HAP-1 (cell line): ENCODE results near the gene LRP5.
A peak's percentile ranks its signal among the peaks of the same experiment; 100 is the strongest.
"Not testable (repeated sequence)": the region's sequence is repeated elsewhere in the genome, so short reads cannot be mapped to it uniquely, and the experiment has no call there.

Source experiments
- DNase-seq, 2 experiments: peaks; one replicate each; pipeline ENCODE4 v3.0.0-alpha.2; 2016 to 2020; ENCODE audit warnings: low spot score in 2 of 2
- H3K27me3 ChIP-seq: fragments of 250-450 bp; sonication (Bioruptor Pico); 2 replicates; pipeline ENCODE4 v1.5.1; 2020; ENCODE audit warnings: low read depth, mild to moderate bottlenecking, moderate library complexity
- H3K36me3 ChIP-seq: fragments of 250-450 bp; sonication (Bioruptor Pico); replicated peaks from 2 replicates; pipeline ENCODE4 v1.5.1; 2020; ENCODE audit warnings: mild to moderate bottlenecking
- H3K4me1 ChIP-seq: fragments of 250-450 bp; sonication (Bioruptor Pico); 2 replicates; pipeline ENCODE4 v1.5.1; 2020; ENCODE audit warnings: mild to moderate bottlenecking
- H3K4me3 ChIP-seq: fragments of 250-450 bp; sonication (Bioruptor Pico); 2 replicates; pipeline ENCODE4 v1.5.1; 2020; ENCODE audit warnings: mild to moderate bottlenecking, moderate library complexity
- H3K9me3 ChIP-seq: fragments of 250-450 bp; sonication (Bioruptor Pico); 2 replicates; pipeline ENCODE4 v1.5.1; 2020; ENCODE audit warnings: mild to moderate bottlenecking, moderate library complexity
- in situ Hi-C: fragments of 300-500 bp; cut with MboI; formaldehyde crosslinking; loops from 3 replicates; pipeline ENCODE4 v1.14.3; 2020; ENCODE audit warnings: low sequenced_read_pairs, inconsistent platforms, mixed read lengths

LRP5 gene

GRCh38 chr11:68440224-68440623, 127.8 kb downstream of the LRP5 start:
- peaks cover 18% of the 10 kb centered on the region for H3K36me3 ChIP-seq
- in situ Hi-C loops = loop anchor here (10.0 kb wide), 1 partner anchor 185 kb away; no protein-coding TSS in a partner anchor
- H3K9me3 ChIP-seq = no peaks in the 10 kb centered on the region
- H3K27me3 ChIP-seq = no peaks in the 10 kb centered on the region
- DNase-seq = no peak
- H3K4me3 ChIP-seq = no peak overlapping the region
- H3K4me1 ChIP-seq = 0 out of 2 replicates have a peak, but pooled peaks cover 2% of the 10 kb centered on the region

DNA sequence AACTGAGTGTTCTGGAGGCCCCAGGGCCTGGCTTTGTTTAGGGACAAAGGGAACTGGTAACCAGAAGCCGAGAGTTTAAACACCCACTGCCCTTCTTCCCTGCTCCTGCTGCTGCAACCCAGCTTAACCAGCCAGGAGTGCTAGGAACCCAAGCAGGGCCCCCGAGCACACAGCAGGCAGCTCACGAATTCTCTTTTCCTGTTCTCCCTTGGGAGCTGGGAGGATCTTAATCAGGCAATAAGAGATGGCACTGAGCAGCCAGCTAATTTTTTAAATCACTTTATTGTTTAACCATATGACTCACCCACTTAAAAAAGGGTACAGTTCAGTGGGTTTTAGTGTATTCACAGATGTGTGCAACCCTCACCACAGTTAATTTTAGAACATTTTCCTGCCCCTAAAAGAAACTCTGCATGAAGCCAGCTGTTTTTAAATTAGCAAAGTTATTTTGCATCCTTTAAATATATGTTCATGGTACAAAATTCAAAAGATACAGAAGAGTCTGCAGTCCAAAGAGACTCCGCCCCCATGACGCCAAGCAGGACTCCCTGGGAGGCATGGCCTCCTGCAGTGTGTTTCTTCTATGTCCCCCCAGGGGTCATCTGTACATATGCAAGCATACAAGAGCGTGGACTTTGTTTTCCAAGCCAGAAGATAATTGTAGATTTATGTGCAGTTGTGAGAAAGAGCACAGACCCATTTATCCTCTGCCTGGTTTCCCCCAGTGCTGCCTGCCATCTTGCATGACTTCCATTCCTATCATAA, 129.3 kb downstream of the LRP5 start:
- Histone ChIP-seq H3K36me3 (peaks cover 21% of the 10 kb centered on the region), H3K4me1 (0 out of 2 replicates have a peak, but pooled peaks cover 2% of the 10 kb centered on the region), H3K27me3 (no peaks in the 10 kb centered on the region), H3K4me3 (no peak overlapping the region), H3K9me3 (no peaks in the 10 kb centered on the region)
- peak in 1 of 2 experiments; percentile 54 for DNase-seq
- in situ Hi-C loops = loop anchor here (10.0 kb wide), 1 partner anchor 187 kb away; no protein-coding TSS in a partner anchor

DNA sequence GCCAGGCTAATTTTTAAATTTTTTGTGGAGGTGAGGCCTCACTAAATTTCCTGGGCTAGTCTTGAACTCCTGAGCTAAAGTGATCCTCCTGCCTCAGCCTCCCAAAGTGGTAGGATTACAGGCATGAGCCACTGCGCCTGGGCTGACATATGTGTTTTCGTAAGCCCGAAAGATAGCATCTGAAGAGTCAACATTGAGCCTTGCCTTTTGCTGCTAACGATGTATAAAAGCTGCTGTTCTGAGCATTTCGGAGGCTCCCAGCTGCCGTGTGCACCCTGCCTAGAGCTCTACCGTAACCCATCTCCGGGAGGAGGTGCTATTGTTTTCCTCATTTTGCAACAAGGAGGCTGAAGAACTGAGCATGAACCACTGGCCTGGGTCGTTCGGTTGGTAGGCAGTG, 130.0 kb downstream of the LRP5 start:
- no peak for DNase-seq
- Histone ChIP-seq H3K4me1 (0 out of 2 replicates have a peak, but pooled peaks cover 2% of the 10 kb centered on the region), H3K27me3 (no peaks in the 10 kb centered on the region), H3K36me3 (peaks cover 28% of the 10 kb centered on the region), H3K9me3 (no peaks in the 10 kb centered on the region), H3K4me3 (no peak overlapping the region)
- in situ Hi-C loops = loop anchor here (10.0 kb wide), 1 partner anchor 188 kb away; no protein-coding TSS in a partner anchor

- peaks cover 28% of the 10 kb centered on the region for H3K36me3 ChIP-seq
- no peaks in the 10 kb centered on the region for H3K9me3 ChIP-seq
- 0 out of 2 replicates have a peak, but pooled peaks cover 2% of the 10 kb centered on the region for H3K4me1 ChIP-seq
- no peak for DNase-seq
- H3K4me3 ChIP-seq = no peak overlapping the region
- in situ Hi-C loops = loop anchor here (10.0 kb wide), 1 partner anchor 190 kb away; no protein-coding TSS in a partner anchor
- H3K27me3 ChIP-seq = no peaks in the 10 kb centered on the region
Observed at GRCh38 chr11:68444566-68444965, 132.2 kb downstream of the LRP5 start.

DNA sequence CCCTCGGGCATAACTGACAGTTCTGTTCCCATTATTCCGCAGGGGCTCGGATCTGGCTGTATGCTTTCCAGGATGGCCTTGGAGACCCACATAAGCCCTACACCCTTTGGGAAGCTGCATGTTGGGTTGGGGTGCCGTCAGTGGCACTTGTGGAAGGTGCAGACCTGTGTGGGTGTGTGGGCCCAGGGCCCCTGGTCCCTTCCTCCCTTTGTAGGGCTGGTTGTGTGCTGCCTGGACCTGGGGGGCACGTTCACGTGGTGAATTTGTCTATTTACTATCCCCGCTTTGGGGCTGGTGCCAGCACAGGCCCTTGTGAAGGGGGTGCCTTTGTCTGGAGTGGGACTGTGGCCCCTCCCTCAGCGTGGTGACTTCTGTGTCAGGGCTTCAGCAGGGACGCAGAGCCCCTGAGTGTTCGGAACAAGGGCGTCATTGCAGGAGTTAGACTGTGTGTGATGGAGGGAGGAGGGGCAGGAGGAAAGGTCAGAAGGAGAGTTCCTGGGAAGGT, 133.2 kb downstream of the LRP5 start:
- no peaks in the 10 kb centered on the region for H3K27me3 ChIP-seq
- in situ Hi-C loops = loop anchor here (10.0 kb wide), 1 partner anchor 191 kb away; no protein-coding TSS in a partner anchor

DNA sequence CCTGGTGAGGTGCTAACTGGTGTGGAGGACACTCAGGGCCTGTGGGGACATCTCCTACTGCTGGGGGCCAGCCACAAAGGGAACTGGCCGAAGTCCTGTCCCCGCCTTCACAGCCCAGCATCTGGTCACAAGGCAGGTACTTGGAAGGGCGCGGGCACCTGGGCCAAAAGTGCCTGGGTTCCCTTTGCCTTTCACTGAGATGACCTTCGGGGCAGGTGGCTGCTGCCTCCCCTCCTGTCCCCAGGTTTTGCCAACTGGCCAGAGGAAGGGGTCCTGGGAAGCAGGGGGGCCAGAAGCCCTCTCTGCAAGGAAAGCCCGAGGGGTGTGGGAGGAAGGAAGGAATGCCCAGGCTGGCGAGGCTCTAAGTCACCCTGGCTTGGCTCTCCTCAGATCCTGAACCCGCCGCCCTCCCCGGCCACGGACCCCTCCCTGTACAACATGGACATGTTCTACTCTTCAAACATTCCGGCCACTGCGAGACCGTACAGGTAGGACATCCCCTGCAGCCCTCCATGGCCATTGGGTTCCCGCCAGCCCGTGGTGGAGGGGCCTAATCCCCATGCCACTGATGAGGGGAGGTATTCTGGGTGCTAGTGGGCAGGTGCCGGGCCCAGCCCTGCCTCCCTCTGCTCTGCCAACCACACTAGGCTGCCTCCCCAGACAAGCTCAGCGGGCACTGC, 133.8 kb downstream of the LRP5 start:
- Histone ChIP-seq H3K36me3 (peaks cover 24% of the 10 kb centered on the region), H3K9me3 (no peaks in the 10 kb centered on the region), H3K4me3 (no peak overlapping the region), H3K4me1 (0 out of 2 replicates have a peak, but pooled peaks cover under 1% of the 10 kb centered on the region), H3K27me3 (no peaks in the 10 kb centered on the region)
- DNase-seq = no peak
- in situ Hi-C loops = loop anchor here (10.0 kb wide), 1 partner anchor 191 kb away; no protein-coding TSS in a partner anchor

More for the DNA sequence above, 133.2 kb downstream of the LRP5 start:
- Histone ChIP-seq H3K36me3 (peaks cover 28% of the 10 kb centered on the region), H3K4me3 (no peak overlapping the region), H3K9me3 (no peaks in the 10 kb centered on the region), H3K4me1 (0 out of 2 replicates have a peak, but pooled peaks cover 2% of the 10 kb centered on the region)
- DNase-seq = no peak

- Histone ChIP-seq H3K4me1 (no peaks in the 10 kb centered on the region), H3K4me3 (no peak overlapping the region), H3K9me3 (no peaks in the 10 kb centered on the region), H3K36me3 (peaks cover 24% of the 10 kb centered on the region), H3K27me3 (no peaks in the 10 kb centered on the region)
- peak; percentile 42 to 86 for DNase-seq
- in situ Hi-C loops = loop anchor here (10.0 kb wide), 1 partner anchor 192 kb away; no protein-coding TSS in a partner anchor
Observed at GRCh38 chr11:68447015-68447801, 134.8 kb downstream of the LRP5 start.

DNA sequence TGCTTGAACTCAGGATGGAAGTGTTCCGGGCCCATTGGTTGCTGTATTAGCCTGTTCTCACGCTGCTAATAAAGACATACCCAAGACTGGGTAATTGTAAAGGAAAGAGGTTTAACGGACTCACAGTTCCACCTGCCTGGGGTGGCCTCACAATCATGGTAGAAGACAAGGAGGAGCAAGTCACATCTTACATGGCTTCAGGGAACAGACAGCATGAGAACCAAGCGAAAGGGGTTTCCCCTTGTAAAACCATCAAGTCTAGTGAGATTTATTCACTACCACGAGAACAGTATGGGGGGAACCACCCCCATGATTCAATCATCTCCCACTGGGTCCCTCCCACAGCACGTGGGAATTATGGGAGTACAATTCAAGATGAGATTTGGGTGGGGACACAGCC, 135.5 kb downstream of the LRP5 start:
- H3K4me3 ChIP-seq, H3K9me3 ChIP-seq, H3K27me3 ChIP-seq, DNase-seq, H3K4me1 ChIP-seq: not testable (repeated sequence)
- peaks cover 24% of the 10 kb centered on the region for H3K36me3 ChIP-seq
- in situ Hi-C loops = loop anchor here (10.0 kb wide), 1 partner anchor 193 kb away; no protein-coding TSS in a partner anchor

- H3K27me3 ChIP-seq = no peaks in the 10 kb centered on the region
- in situ Hi-C loops = loop anchor here (10.0 kb wide), 1 partner anchor 194 kb away; no protein-coding TSS in a partner anchor
- H3K9me3 ChIP-seq = no peaks in the 10 kb centered on the region
- H3K36me3 ChIP-seq = peaks cover 24% of the 10 kb centered on the region
- no peak overlapping the region for H3K4me3 ChIP-seq
- no peaks in the 10 kb centered on the region for H3K4me1 ChIP-seq
- DNase-seq = no peak
Observed at GRCh38 chr11:68448604-68449011, 136.2 kb downstream of the LRP5 start.

DNA sequence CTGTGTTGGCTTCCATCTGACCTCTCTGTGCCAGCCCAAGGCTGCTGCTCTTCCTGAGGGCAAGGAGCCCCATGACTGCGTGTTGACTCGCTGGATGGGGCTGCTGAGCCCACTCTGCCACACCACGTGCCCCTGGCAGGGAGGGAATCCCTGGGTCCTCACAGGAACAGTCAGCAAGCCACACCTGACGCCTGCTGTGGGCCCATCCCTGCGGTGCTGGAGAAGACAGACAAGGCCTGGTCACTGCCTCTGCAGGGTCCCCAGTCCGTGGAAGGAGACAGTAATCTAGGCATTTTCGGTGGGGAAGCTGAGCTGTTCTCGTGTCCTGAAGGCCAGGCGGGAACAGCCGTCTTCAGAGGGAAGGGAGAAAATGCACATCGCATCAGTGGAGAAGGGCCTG, 137.6 kb downstream of the LRP5 start:
- H3K27me3 ChIP-seq = no peaks in the 10 kb centered on the region
- no peaks in the 10 kb centered on the region for H3K4me1 ChIP-seq
- peaks cover 24% of the 10 kb centered on the region for H3K36me3 ChIP-seq
- H3K9me3 ChIP-seq = no peaks in the 10 kb centered on the region
- in situ Hi-C loops = loop anchor here (10.0 kb wide), 1 partner anchor 195 kb away; no protein-coding TSS in a partner anchor
- H3K4me3 ChIP-seq = no peak overlapping the region
- no peak for DNase-seq

DNA sequence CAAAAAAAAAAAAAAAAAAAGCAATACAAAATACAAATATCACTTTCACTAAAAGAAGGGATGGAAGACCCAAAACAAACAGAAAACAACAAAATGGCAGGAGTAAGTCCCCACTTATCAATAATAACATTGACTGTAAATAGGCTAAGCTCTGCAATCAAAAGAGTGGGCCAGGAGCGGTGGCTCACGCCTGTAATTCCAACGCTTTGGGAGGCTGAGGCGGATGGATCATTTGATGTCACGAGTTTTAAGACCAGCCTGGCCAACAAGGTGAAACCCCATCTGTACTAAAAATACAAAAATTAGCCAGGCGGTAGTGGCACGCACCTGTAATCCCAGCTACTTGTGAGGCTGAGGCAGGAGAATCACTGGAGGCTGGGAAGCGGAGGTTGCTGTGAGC, 138.3 kb downstream of the LRP5 start:
- no peak for DNase-seq
- H3K27me3 ChIP-seq = no peaks in the 10 kb centered on the region
- no peaks in the 10 kb centered on the region for H3K4me1 ChIP-seq
- in situ Hi-C loops = no loop called here
- peaks cover 21% of the 10 kb centered on the region for H3K36me3 ChIP-seq
- H3K4me3 ChIP-seq = no peak overlapping the region
- no peaks in the 10 kb centered on the region for H3K9me3 ChIP-seq

DNA sequence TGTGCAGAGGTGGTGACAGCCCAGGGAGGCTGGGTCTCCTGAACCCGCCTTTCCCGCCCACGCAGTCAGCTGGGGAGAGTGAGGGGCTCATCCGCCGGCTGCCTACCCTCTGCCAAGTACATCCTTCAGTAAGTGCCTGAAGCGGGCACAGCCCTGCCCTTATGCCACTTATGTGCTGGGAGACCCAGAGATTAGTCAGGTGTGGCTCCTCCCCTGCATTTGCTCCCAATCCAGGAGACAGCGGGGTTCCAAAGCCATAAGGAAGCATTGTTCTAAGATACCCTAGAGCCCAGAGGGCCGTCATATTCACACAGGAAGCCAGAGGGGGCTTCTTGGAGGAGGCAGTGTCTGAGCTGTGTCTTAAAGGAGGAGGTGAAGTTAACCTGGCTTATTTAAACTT, 142.4 kb downstream of the LRP5 start:
- Histone ChIP-seq H3K36me3 (no peaks in the 10 kb centered on the region), H3K4me1 (peaks cover 2% of the 10 kb centered on the region), H3K27me3 (no peaks in the 10 kb centered on the region), H3K9me3 (no peaks in the 10 kb centered on the region), H3K4me3 (no peak overlapping the region)
- DNase-seq = no peak
- in situ Hi-C loops = no loop called here

- in situ Hi-C loops = no loop called here
- H3K4me1 ChIP-seq = peaks cover 3% of the 10 kb centered on the region
- no peaks in the 10 kb centered on the region for H3K9me3 ChIP-seq
- no peak for DNase-seq
- no peaks in the 10 kb centered on the region for H3K27me3 ChIP-seq
- H3K36me3 ChIP-seq = no peaks in the 10 kb centered on the region
- no peak overlapping the region for H3K4me3 ChIP-seq
Observed at GRCh38 chr11:68455485-68455884, 143.1 kb downstream of the LRP5 start.
